Suprapubic skin (tissue), 3 donors: ENCODE results near the gene ITPK1.

Source experiments
- POLR2A ChIP-seq, 2 donors: fragments of 450-650 bp; IDR thresholded peaks; one replicate each; pipeline ENCODE4 v1.6.1; 2017; ENCODE audit warnings: antibody characterized with exemption in 2 of 2, mild to moderate bottlenecking in 2 of 2, moderate library complexity in 2 of 2
- TF ChIP-seq, protein P1 (sequence below), 2 donors: fragments of 200-600 bp in 1 of 2; fragments of 450-650 bp in 1 of 2; sonication (generic) in 1 of 2; IDR thresholded peaks; one replicate each; pipeline ENCODE4 v1.5.1; 2016 to 2019; ENCODE audit warnings: antibody characterized with exemption in 2 of 2, mild to moderate bottlenecking in 1 of 2, moderate library complexity in 1 of 2

DNA sequence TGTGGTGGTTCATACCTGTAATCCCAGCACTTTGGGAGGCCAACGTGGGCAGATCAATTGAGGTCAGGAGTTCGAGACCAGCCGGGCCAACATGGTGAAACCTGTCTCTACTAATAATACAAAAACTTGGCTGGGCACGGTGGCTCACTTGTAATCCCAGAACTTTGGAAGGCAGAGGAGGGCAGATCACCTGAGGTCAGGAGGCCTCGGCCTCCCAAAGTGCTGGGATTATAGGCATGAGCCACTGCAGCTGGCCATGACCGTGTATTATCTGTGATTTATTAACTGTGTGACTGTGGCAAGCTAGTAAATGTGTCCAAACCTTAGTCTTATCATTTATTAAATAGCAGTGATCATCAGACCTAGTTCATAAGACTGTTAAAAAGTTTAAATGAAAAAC is 7.1 kb upstream of the ITPK1 start:
- TF ChIP-seq, protein P1, sequence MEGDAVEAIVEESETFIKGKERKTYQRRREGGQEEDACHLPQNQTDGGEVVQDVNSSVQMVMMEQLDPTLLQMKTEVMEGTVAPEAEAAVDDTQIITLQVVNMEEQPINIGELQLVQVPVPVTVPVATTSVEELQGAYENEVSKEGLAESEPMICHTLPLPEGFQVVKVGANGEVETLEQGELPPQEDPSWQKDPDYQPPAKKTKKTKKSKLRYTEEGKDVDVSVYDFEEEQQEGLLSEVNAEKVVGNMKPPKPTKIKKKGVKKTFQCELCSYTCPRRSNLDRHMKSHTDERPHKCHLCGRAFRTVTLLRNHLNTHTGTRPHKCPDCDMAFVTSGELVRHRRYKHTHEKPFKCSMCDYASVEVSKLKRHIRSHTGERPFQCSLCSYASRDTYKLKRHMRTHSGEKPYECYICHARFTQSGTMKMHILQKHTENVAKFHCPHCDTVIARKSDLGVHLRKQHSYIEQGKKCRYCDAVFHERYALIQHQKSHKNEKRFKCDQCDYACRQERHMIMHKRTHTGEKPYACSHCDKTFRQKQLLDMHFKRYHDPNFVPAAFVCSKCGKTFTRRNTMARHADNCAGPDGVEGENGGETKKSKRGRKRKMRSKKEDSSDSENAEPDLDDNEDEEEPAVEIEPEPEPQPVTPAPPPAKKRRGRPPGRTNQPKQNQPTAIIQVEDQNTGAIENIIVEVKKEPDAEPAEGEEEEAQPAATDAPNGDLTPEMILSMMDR (IDR thresholded peaks at IDR 0.05) = no peak
- no peak for TF ChIP-seq POLR2A (IDR thresholded peaks at IDR 0.05)
